T-helper 2 cell (primary cell): ENCODE data around the gene TEDC1.
A peak's percentile ranks its signal among the peaks of the same experiment; 100 is the strongest.

ENCODE experiments used
- DNase-seq, 5 experiments: peaks; one replicate each; pipeline versions ENCODE4 v3.0.0 to v3.0.0-alpha.2; 2012 to 2022

TEDC1 gene

DNA sequence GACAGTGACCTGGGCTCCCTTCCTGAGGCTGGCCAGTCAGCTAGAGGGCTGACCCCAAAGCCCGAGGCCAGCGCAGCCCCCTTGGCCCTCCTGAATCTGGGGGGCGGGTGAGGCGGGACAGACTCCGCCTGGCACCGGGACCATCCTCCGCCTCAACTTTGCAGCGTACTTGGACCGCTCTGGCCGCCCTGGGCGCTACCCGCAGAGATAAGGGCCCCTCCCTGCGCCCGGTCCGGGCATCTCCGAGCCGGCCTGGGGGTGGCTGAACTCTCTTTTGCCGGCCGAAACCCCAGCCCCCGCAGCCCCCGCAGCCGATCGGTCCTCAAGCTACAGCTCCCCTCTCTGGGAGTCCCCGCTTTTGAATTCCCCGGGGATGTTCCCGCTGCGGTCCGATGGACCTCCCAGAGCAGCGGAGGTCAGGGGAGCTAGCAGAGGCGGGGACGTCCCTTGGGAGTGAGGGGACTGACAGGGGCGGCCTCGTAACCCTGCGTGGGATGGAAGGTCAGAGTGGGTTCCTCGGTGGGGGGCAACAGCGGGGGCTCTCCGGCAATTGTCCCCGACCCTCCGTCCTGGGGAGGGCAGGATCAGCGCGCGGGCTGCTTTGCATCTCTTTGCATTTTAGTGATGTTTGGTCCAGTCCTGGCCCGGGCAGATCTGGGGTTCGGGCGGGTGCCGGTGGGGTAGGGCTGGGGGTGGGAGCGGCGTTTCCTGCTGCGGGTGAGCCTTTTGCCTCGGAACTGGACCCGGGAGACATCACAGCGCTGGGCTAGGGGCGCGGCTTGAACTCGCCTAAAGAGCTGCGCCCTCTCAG is 4.7 kb upstream of the TEDC1 start, which contains the start of gene CRIP1:
Gene CRIP1, plus strand, starts transcription at position 724 of the 811 bp plus-strand sequence. CDS start 374 bp downstream, outside the sequence.
- no peak for DNase-seq

DNA sequence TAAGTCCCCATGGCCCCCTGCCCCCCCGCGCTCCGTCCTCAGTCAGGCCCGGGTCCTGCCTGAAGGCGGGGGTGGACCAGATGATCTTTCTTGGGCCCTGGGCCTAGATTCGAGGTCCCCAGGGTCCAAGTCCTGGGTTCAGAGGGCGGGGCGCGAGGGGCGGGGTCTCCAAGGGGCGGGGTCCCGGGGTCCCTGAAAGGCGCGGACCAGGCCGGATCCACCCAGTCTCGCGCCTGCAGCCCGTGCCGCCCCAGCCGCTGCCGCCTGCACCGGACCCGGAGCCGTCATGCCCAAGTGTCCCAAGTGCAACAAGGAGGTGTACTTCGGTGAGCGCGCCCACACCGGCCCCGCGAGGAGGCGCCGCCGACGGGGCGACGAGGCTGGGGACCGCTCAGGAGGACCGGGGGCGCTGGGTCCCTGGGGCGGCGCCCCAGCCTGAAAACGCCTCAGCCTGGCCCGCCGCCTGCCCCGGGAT is 4.0 kb upstream of the TEDC1 start:
- peak; percentile 28 to 68 (median 55) for DNase-seq

GRCh38 chr14:105487449-105487985 is 3.5 kb upstream of the TEDC1 start:
- peak; percentile 17 to 85 (median 72) for DNase-seq

DNA sequence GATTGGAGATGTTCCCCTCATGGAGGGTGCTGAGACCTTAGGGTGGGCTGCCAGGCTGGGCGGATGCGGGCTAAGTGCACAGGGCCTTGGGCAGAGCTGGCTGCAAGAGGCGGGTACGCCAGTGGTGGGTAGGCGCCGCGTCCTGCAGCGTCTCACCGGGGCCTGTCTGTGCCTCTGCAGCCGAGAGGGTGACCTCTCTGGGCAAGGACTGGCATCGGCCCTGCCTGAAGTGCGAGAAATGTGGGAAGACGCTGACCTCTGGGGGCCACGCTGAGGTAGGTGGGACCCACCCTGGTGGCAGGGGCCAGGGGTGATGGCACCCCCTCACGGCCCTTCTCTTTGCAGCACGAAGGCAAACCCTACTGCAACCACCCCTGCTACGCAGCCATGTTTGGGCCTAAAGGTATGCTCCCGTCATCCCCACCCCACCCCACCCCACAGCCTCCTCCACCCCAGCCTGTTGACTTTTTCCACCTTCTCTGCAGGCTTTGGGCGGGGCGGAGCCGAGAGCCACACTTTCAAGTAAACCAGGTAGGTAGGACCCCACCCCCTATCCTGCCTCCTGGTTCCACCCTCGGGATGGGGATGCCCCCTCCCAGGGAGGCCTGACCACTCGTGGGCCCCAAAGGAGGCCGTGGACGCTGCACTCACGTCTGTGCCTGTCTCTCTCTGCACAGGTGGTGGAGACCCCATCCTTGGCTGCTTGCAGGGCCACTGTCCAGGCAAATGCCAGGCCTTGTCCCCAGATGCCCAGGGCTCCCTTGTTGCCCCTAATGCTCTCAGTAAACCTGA is 2.9 kb upstream of the TEDC1 start:
- peak in 1 of 5 experiments; percentile 62 for DNase-seq

DNA sequence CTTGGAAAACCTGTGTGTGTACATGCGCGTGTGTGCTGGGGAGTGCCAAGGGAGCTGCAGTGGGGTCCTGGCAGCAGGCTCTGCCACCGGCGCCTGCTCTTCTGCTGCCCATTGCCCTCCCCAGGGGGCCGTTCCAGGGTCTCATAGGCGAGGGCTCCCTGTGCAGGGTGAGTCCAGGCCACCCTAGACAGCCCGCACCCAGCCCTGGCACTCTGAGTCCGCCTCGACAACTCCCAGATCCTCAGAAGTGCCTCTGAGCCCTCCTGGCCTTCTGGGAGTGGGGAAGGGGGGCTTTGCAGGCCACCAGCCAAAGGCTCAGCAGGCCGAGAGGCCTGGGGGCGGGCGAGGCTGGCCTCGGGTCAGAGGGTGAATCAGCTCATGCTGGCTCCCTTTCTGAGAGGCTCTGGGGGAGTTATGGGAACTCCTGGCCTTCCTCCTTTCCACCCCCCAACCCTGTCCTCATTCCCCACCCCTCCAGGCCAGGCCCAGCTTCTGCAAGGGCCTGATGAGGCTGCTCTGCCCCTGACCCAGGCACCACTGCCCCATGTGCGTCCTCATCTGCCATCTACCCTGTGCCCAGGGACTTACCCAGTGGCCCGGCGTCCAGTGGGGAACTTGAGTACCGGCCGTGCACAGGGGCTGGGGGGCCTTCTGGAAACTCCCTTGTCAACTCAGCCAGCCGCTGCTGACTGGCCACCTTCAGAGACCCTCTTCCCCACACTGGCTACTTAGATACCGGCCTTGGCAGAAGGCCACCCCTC is 2.1 kb upstream of the TEDC1 start:
- DNase-seq: no peak

DNA sequence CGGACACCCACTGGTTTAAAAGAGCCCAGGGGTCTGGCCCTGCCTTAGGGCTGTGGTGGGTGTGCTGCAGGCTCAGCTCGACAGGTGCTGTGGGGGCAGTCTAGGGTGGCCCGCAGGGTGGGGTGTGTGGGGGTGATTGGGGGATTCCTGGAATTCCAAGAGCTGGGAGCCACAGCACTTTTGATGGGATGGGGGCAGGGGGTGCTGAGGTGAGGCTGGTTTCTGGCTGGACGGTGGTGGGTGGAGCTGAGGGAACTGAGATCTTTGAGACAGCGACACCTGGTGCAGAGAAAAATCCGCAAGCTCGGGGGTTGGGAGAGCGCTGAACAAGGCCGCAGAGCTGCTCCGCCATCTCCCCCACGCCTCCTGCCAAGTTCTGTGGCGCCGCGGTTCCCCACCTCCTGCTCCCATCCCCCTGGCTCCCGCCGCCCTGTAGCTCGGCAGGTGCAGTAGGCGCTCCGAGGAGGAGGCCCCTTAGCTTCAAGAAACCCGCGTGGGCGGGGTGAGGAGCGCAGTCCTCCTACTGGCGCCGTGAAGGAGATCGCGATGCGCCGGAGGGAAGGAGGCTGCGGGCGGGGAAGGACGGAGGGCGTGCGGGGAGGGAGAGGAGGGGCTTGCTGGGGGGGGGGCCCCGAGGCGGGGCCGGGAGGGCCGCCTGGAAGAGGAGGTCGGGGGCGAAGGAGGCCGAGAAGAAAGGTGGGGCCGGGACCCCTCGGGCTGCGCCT is 1.3 kb upstream of the TEDC1 start:
- peak; percentile 74 to 93 (median 87) for DNase-seq

- no peak for DNase-seq
Measured at GRCh38 chr14:105490267-105490571, 827 bp upstream of the TEDC1 start.

DNA sequence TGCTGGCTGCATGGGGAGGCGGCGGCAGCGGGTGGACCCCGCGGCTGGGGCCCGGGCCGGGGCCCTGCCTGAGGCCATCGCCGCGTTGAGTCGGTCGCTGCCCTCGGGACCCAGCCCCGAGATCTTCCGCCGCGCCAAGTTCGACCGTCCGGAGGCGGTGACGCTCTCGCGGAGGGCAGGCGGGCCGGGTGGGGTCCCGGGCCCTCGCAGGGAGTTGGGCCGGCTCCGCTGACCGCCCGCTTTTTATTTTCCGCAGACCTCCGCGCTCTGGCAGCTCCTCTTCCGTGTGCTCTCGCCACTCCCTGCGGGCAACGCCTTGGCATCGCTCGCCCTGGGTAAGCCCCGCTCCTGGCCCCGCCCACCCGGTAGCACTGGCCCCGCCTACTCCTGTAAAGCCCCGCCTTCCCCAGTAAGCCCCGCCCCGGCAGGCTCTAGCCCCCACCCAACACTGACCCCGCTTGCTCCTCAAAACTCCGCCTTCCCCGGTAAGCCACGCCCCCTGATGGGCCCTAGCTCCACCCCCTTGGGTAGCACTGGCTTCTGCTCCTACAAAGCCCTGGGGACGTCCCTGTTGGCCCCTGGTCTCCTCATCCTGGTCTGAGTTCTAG is 424 bp downstream of the TEDC1 start:
- peak; percentile 78 to 90 (median 83) for DNase-seq

DNA sequence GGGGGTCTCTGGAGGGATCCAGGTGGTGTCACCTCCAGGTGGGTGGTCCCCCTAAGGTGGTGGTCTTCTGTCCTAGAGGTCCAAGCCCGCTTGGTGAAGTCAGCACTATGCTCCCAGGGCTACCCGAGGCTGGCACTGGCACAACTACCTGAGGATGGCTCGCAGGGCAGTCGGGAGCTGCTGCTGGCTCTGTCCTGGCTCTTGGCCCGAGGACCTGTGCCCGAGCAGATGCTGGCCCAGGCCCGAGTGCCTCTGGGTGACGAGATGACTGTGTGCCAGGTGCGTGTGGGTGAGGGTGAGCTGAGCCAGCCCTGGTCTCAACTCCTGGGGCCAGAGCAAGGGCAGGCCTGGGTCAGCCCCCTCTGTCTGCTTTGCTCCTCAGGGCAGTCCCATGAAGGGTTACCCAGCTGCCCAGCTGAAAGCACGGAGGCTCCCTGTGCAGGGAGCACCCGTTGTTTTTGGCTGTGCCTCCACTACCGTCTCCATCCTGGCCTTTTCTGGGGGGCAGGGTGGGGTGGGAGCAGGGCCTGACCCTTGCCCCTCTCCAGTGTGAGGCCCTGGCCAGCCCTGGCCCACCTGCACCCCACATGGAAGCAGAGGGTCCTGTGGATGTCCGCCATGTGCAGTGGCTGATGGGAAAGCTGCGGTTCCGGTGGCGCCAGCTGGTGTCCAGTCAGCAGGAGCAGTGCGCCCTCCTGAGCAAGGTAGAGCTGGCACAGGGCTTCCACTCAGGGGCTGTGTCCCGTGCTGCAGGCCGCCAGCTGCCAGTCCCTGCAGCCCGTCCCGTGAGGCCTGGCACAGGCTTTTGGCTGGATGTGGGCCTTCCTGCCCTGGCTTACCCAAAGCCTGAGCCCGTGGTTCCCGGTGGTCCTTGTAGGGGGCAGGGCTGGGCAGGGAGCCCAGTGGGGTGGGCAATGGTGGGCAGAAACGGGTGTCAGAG is 1.3 kb downstream of the TEDC1 start:
- DNase-seq: peak in 1 of 5 experiments; percentile 6

DNA sequence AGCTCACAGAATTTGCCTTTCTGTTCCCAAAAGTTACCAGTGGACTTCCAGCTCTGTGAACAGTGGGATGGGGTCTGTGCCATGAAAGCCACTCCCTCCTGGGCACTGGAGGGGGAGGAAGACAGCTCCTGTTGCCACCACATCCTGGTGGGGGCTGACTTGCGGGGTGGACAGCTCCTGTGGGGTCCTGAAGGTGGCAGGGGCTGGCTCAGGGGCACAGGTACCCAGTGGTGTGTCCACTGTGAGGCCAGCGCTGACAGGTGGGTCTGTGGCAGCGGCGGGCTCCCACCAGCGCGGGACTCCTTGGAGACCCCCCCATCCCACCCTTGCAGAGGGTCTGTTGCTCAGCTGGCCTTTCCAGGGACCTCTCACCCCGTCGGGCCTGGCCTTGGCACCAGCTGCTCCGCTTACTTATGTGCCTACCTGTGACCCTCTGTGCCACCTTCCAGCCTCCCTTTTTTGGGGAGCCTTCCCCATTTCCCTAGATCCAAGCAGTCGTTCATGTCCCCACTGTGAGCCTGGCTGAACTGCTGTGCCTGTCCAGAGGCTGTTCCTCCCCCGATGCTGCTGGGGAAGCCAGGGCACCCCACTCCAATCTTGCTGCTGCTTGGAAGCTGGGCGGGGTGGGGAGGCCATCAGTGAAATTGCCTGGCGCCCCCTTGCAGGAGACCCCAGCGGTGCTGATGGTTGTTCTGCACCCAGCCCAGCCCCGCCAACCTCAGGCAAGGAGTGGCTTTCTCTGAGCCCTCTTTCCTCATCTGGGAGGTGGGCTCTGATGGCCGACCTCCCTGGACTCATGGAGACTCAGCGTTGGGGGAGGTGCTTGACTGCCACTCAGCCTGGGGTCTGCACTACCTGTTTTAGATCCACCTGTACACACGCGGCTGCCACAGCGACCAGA is 2.2 kb downstream of the TEDC1 start:
- peak in 1 of 5 experiments; percentile 2 for DNase-seq

DNA sequence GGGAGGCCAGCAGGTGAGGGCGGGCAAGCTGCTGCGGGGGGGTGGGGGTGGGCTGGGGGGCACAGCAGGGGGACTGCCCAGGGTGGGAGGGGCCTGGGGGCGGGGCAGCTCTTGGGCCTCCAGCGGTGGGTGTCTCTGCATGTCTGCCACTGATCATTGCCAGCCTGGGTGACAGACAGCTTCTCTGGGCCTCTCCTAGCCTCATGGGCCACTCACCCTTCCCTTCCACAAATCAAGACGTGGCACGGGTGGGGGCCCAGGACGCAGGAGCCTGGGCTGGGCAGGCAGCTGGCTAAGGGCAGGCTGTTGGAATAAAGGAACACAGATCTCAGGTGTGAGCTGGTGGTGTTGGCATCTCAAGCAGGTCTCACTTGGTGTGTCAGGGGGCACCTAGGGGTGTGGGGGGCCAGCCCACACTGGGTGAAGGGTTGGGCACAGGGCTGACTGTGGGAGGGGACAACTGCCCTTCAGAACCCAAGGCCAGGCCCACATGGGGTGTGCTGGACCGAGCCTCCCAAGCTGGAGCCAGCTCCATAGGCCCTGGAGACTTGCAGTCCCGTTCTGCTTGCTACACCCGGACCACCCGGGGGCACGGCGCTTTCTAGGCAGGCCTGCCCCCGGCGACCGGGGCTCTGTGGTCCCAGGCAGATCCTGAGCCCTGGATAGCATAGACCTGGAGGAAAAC is 3.0 kb downstream of the TEDC1 start:
- DNase-seq: peak in 1 of 5 experiments; percentile 3

GRCh38 chr14:105494606-105494929 is 3.5 kb downstream of the TEDC1 start:
- no peak for DNase-seq

GRCh38 chr14:105495101-105495989 is 4.3 kb downstream of the TEDC1 start:
- DNase-seq: peak in 1 of 5 experiments; percentile 1

- no peak for DNase-seq
Measured at GRCh38 chr14:105495990-105496830, 5.2 kb downstream of the TEDC1 start.

GRCh38 chr14:105496831-105497591 is 6.0 kb downstream of the TEDC1 start:
- peak in 1 of 5 experiments; percentile 1 for DNase-seq
